ENCODE data around the gene POT1.

The POT1 gene

DNA sequence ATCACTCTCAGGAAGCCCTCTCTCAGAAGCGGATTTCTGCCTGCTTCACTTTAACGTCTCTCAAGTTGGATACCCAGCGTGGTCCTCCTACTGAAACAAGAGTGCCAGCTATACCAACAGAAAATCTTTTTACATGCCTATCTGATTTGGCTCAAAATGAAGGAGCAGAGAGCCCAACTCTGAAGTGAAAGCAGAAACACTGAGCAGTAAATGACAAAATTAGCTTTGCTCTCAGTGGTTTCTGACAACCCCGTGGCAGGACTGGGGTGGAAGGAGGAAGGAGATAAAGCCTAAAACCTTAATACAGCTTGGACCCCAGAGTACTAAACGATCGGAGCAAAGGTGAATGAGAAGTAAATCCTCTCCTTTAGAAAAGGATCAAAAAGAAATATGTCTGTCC, 139.0 kb downstream of the POT1 start:
- Mint-ChIP-seq H3K4me3 (no peak overlapping the region), H3K36me3 (ENCODE audit: low read depth) (no peaks in the 10 kb centered on the region), H3K4me1 (no peaks in the 10 kb centered on the region), H3K27ac (no peak overlapping the region), H3K9me3 (no peaks in the 10 kb centered on the region), H3K27me3 (ENCODE audit: low read depth) (peaks cover 3% of the 10 kb centered on the region)
- TF ChIP-seq, protein P1, sequence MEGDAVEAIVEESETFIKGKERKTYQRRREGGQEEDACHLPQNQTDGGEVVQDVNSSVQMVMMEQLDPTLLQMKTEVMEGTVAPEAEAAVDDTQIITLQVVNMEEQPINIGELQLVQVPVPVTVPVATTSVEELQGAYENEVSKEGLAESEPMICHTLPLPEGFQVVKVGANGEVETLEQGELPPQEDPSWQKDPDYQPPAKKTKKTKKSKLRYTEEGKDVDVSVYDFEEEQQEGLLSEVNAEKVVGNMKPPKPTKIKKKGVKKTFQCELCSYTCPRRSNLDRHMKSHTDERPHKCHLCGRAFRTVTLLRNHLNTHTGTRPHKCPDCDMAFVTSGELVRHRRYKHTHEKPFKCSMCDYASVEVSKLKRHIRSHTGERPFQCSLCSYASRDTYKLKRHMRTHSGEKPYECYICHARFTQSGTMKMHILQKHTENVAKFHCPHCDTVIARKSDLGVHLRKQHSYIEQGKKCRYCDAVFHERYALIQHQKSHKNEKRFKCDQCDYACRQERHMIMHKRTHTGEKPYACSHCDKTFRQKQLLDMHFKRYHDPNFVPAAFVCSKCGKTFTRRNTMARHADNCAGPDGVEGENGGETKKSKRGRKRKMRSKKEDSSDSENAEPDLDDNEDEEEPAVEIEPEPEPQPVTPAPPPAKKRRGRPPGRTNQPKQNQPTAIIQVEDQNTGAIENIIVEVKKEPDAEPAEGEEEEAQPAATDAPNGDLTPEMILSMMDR (IDR thresholded peaks at IDR 0.05; ENCODE audit: unreplicated experiment in 3 of 3) = no peak

DNA sequence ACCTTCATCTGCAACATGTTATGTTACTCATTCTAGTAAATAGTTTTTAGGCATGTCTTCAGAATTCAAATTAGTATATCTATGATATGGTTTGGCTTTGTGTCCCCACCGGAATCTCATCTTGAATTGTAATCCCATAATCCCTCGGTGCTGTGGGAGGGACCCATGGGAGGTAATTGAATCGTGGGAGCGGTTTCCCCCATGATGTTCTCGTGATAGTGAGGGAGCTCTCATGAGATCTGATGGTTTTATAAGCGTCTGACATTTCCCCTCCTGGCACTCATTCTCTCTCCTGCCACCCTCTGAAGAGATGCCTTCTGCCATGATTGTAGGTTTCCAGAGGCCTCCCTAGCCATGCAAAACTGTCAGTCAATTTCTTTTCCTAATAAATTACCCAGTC, 143.6 kb downstream of the POT1 start:
- TF ChIP-seq, protein P1 (IDR thresholded peaks at IDR 0.05; ENCODE audit: unreplicated experiment in 3 of 3) = no peak
- H3K9me3 Mint-ChIP-seq = no peaks in the 10 kb centered on the region
- H3K4me1 Mint-ChIP-seq = peaks cover 17% of the 10 kb centered on the region
- H3K27ac Mint-ChIP-seq = no peak overlapping the region
- no peaks in the 10 kb centered on the region for H3K36me3 Mint-ChIP-seq (ENCODE audit: low read depth)
- H3K4me3 Mint-ChIP-seq = no peak overlapping the region
- peaks cover 6% of the 10 kb centered on the region for H3K27me3 Mint-ChIP-seq (ENCODE audit: low read depth)

DNA sequence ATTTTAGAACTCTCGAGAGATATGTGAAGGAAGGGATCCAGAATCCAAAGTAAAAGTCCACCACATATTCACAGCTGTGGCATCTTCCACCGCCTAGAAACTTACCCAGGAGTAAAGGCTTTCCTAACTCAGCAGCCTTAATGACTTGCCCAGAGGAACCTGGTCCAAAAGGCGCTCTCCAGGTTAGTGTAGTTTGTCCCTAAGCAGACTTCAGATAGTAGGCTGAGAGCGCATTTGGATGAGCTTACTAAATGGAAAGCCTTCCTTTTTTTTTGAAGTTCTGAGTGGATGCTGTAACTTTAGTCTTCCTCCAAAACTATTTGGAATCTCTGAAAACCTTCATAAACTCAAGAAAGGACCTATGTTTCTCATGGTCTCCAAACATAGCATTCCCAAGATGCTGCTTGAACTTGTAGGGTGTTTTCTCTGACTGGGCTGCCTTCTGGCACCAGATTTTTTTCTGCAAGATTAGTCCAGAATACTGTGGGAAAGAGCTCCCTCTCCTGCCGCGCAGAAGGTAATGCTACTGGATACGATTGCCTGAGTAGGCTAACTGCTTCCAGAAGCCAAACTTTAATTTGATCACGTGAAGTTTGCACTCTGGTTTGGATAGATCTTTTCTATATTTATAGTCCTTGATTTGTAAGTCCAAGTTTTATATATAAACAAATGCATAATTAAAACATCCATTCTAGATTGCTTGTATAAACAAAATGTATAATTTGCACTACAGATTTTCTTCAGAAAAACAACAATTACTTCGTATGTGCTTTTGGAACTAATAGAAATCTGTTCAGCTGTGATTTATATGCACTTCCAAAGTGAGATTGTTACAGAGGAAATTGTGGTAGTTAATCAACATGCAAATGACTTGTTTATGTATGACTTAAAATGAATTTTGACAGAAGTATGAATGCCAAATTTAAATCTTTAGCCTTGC, 144.5 kb downstream of the POT1 start:
- TF ChIP-seq, protein P1 (IDR thresholded peaks at IDR 0.05; ENCODE audit: unreplicated experiment in 3 of 3) = peak; percentile 86 to 93 (median 92)
- H3K4me3 Mint-ChIP-seq = no peak overlapping the region
- peaks cover 18% of the 10 kb centered on the region for H3K4me1 Mint-ChIP-seq
- no peaks in the 10 kb centered on the region for H3K36me3 Mint-ChIP-seq (ENCODE audit: low read depth)
- peaks cover 7% of the 10 kb centered on the region for H3K27me3 Mint-ChIP-seq (ENCODE audit: low read depth)
- no peaks in the 10 kb centered on the region for H3K9me3 Mint-ChIP-seq
- peak overlapping the region in 2 of 3 experiments; percentile 50 to 67 for H3K27ac Mint-ChIP-seq

DNA sequence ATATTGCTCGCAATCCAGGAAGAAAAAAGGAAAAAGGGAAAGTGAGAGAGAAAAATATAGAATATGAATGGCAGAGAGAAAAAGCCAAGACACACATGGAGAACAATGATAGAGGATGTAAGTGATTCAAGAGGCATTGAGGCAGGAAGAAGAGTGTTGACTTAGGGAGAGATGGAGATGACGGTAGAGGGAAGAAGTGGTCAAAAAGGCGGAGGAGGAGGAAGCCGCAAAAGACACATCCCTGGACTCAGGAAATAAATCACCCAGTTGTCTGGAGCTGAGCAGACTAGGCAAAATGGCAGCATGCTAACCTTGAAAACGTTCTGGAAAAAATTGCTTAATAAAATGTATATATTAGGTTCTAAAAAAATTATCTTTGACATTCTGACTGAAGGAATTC, 146.4 kb downstream of the POT1 start:
- Mint-ChIP-seq H3K4me1 (peaks cover 18% of the 10 kb centered on the region), H3K27me3 (ENCODE audit: low read depth) (peaks cover 6% of the 10 kb centered on the region), H3K27ac (peak overlapping the region in 1 of 3 experiments; percentile 1), H3K4me3 (no peak overlapping the region), H3K36me3 (ENCODE audit: low read depth) (no peaks in the 10 kb centered on the region), H3K9me3 (no peaks in the 10 kb centered on the region)
- TF ChIP-seq, protein P1 (IDR thresholded peaks at IDR 0.05; ENCODE audit: unreplicated experiment in 3 of 3) = no peak

- H3K4me3 Mint-ChIP-seq = no peak overlapping the region
- no peaks in the 10 kb centered on the region for H3K36me3 Mint-ChIP-seq (ENCODE audit: low read depth)
- TF ChIP-seq, protein P1 (IDR thresholded peaks at IDR 0.05; ENCODE audit: unreplicated experiment in 3 of 3) = no peak
- H3K27ac Mint-ChIP-seq = peak overlapping the region; percentile 73 to 94 (median 89)
- peaks cover 18% of the 10 kb centered on the region for H3K4me1 Mint-ChIP-seq
- H3K9me3 Mint-ChIP-seq = no peaks in the 10 kb centered on the region
- peaks cover 4% of the 10 kb centered on the region for H3K27me3 Mint-ChIP-seq (ENCODE audit: low read depth)
Observed at GRCh38 chr7:124781907-124782734, 147.5 kb downstream of the POT1 start.

Measured in nephron (organoid).